ENCODE measurements around the gene MORN1.

The MORN1 gene

DNA sequence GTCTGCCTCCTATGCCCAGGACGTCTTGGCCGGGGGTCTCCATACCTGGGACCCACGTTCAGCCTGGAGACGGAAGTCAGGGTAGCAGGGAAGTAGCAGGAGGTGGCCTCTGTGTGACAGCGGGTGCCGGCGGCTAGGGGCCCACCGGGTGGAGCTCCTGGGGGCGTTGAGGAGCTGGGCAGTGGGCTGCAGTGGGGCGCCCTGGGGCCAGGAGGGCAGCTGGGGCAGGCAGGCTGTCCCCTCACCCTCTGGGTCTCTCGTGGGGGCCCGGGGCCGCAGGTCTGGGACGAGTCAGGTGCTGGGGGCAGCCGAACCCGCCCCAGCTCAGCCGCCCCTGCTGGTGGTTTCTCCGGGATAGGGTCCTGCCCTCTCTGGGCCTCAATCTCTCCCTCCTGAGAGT lies 35.7 kb upstream of the MORN1 start:
- no peak overlapping the region for H3K4me2 ChIP-seq (ENCODE audit: low read length)

DNA sequence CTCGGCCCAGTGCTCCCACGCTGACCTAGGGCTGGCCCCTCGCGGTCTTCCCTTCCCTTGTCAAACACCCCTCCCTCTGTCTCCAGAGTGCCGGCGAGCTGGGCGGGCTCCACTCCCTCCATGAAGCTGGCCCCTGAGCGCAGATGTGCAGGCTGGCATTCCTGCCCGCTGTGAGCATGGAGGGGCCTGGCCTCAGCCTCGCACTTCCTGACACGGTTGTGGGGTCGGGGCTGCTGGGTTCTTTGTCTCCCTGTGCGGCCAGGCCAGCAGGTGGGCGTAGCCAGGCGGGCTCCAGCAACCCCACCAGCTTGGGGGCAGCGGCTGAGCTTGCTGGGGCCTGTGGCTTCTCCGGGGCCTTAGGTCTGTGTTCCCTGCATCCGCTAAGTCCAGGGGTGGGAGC lies 35.2 kb upstream of the MORN1 start:
- Histone ChIP-seq H3K9ac (no peak overlapping the region), H3K27ac (no peak overlapping the region), H3K79me2 (no peaks in the 10 kb centered on the region), H3K4me2 (ENCODE audit: low read length) (no peak overlapping the region), H2AFZ (no peak overlapping the region), H3K36me3 (ENCODE audit: control insufficient read depth, insufficient read depth, low read length) (no peaks in the 10 kb centered on the region), H3K27me3 (ENCODE audit: control insufficient read depth, insufficient read depth, low read length) (no peaks in the 10 kb centered on the region), H3K4me3 (ENCODE audit: low read depth, low read length) (no peak overlapping the region), H3K4me1 (no peaks in the 10 kb centered on the region), H3K9me3 (ENCODE audit: control insufficient read depth, low read length) (no peaks in the 10 kb centered on the region)
- TF ChIP-seq, protein P1, sequence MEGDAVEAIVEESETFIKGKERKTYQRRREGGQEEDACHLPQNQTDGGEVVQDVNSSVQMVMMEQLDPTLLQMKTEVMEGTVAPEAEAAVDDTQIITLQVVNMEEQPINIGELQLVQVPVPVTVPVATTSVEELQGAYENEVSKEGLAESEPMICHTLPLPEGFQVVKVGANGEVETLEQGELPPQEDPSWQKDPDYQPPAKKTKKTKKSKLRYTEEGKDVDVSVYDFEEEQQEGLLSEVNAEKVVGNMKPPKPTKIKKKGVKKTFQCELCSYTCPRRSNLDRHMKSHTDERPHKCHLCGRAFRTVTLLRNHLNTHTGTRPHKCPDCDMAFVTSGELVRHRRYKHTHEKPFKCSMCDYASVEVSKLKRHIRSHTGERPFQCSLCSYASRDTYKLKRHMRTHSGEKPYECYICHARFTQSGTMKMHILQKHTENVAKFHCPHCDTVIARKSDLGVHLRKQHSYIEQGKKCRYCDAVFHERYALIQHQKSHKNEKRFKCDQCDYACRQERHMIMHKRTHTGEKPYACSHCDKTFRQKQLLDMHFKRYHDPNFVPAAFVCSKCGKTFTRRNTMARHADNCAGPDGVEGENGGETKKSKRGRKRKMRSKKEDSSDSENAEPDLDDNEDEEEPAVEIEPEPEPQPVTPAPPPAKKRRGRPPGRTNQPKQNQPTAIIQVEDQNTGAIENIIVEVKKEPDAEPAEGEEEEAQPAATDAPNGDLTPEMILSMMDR (IDR thresholded peaks at IDR 0.05): no peak

More for the DNA sequence above, 35.7 kb upstream of the MORN1 start:
- no peak overlapping the region for H2AFZ ChIP-seq
- H3K36me3 ChIP-seq (ENCODE audit: control insufficient read depth, insufficient read depth, low read length): no peaks in the 10 kb centered on the region
- H3K27me3 ChIP-seq (ENCODE audit: control insufficient read depth, insufficient read depth, low read length): no peaks in the 10 kb centered on the region
- TF ChIP-seq, protein P1 (IDR thresholded peaks at IDR 0.05): no peak
- no peaks in the 10 kb centered on the region for H3K4me1 ChIP-seq
- no peaks in the 10 kb centered on the region for H3K79me2 ChIP-seq
- H3K9me3 ChIP-seq (ENCODE audit: control insufficient read depth, low read length): no peaks in the 10 kb centered on the region
- no peak overlapping the region for H3K27ac ChIP-seq
- no peak overlapping the region for H3K4me3 ChIP-seq (ENCODE audit: low read depth, low read length)
- no peak overlapping the region for H3K9ac ChIP-seq

DNA sequence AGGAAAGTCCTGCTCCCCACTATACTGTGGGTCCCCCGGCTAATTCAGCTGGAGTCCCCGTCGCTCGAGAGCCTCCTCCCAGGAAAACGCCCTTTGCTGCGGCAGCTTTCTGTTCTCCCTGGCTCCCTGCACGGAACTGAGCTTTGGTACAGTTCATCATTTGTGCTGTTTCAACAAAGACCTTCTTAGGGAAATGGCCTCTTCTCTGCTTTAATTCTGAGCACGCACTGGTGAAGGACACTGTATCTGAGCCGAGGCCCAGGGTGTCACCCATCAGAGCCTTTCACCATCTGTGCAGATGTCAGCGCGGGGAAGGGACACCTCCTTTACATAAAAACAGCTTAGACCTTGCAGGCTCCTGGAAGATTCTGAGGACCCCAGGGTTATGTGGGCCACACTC lies 34.5 kb upstream of the MORN1 start:
- H3K9ac ChIP-seq: no peak overlapping the region
- no peaks in the 10 kb centered on the region for H3K9me3 ChIP-seq (ENCODE audit: control insufficient read depth, low read length)
- no peak overlapping the region for H3K27ac ChIP-seq
- TF ChIP-seq, protein P1 (IDR thresholded peaks at IDR 0.05): no peak
- H2AFZ ChIP-seq: no peak overlapping the region
- H3K4me1 ChIP-seq: no peaks in the 10 kb centered on the region
- H3K79me2 ChIP-seq: no peaks in the 10 kb centered on the region
- H3K4me2 ChIP-seq (ENCODE audit: low read length): no peak overlapping the region
- no peaks in the 10 kb centered on the region for H3K27me3 ChIP-seq (ENCODE audit: control insufficient read depth, insufficient read depth, low read length)
- H3K36me3 ChIP-seq (ENCODE audit: control insufficient read depth, insufficient read depth, low read length): no peaks in the 10 kb centered on the region
- no peak overlapping the region for H3K4me3 ChIP-seq (ENCODE audit: low read depth, low read length)

DNA sequence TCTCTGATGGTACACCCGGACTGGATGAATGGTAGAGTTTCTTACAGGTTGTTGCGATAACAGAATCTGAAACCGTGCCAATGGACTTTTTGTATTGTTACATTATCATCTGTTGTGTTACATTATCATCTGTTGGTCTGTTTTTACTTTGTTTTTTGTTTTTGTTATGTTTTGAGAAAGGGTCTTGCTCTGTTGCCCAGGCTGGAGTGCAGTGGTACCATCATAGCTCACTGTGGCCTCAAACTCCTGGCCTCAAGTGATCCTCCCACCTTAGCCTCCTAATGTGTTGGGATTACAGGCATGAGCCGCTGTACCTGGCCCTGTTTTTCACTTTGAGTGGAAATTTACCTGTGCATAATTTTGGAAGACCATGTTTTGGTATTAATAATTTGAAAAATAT lies 31.2 kb upstream of the MORN1 start:
- Histone ChIP-seq H3K9me3 (ENCODE audit: control insufficient read depth, low read length) (no peaks in the 10 kb centered on the region), H3K79me2 (no peaks in the 10 kb centered on the region), H3K9ac (no peak overlapping the region), H3K36me3 (ENCODE audit: control insufficient read depth, insufficient read depth, low read length) (no peaks in the 10 kb centered on the region), H3K4me2 (ENCODE audit: low read length) (no peak overlapping the region), H3K4me3 (ENCODE audit: low read depth, low read length) (no peak overlapping the region), H3K27me3 (ENCODE audit: control insufficient read depth, insufficient read depth, low read length) (no peaks in the 10 kb centered on the region), H3K27ac (no peak overlapping the region), H3K4me1 (no peaks in the 10 kb centered on the region), H2AFZ (no peak overlapping the region)
- TF ChIP-seq, protein P1 (IDR thresholded peaks at IDR 0.05): no peak

DNA sequence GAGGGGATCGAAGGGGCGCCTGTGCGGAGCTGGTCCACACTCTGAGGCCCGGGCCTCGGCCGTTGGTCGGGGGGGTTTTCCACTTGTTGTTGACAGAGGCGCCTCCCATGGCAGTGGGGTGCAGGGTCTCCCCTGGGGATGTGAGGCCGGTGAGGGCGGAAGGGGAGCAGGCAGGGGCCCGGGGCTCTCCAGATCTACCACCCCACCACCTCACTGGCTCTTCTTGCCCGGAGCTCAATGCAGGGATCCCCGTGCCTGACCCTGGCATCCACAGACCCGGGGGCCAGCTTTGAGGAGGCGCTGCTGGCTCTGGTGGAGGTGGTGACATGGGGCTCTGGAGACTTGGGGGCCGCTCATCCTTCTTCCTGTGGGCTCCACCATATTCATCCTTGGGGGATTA lies 28.1 kb upstream of the MORN1 start:
- TF ChIP-seq, protein P1 (IDR thresholded peaks at IDR 0.05): no peak
- Histone ChIP-seq H3K4me3 (ENCODE audit: low read depth, low read length) (no peak overlapping the region), H3K4me2 (ENCODE audit: low read length) (no peak overlapping the region), H2AFZ (no peak overlapping the region), H3K36me3 (ENCODE audit: control insufficient read depth, insufficient read depth, low read length) (no peaks in the 10 kb centered on the region), H3K79me2 (no peaks in the 10 kb centered on the region), H3K9ac (no peak overlapping the region), H3K27me3 (ENCODE audit: control insufficient read depth, insufficient read depth, low read length) (no peaks in the 10 kb centered on the region), H3K9me3 (ENCODE audit: control insufficient read depth, low read length) (no peaks in the 10 kb centered on the region), H3K4me1 (no peaks in the 10 kb centered on the region), H3K27ac (no peak overlapping the region)

All from parathyroid adenoma (tissue), 2 donors.